Small intestine (tissue), 7 donors: ENCODE data around the gene GPT2. TPM values are rescaled to one million over a fixed set of nuclear protein-coding genes. Genes with fewer than 3 reads are reported as not detected.
A peak's percentile ranks its signal among the peaks of the same experiment; 100 is the strongest.

Source experiments
- DNase-seq, 2 donors: peaks; one replicate each; pipeline versions ENCODE4 v3.0.0 to v3.0.0-alpha.2; 2013
- FAIRE-seq: peaks from 2 replicates; lab custom pipeline; 2012; peaks lifted over from hg19 to GRCh38; lab: Jason Lieb, UNC
- H3K27ac ChIP-seq, 3 donors: one replicate each; pipeline ENCODE4 v1.5.1; 2013; ENCODE audit warnings: low read length in 2 of 3, mild to moderate bottlenecking in 2 of 3, control low read depth in 1 of 3, inconsistent platforms in 1 of 3, low read depth in 1 of 3, moderate library complexity in 1 of 3
- H3K27me3 ChIP-seq, 3 donors: one replicate each; pipeline ENCODE4 v1.6.1; 2013; ENCODE audit warnings: low read length in 3 of 3, inconsistent platforms in 1 of 3; ENCODE audit not compliant: control insufficient read depth in 3 of 3, insufficient read depth in 3 of 3
- H3K36me3 ChIP-seq, 3 donors: one replicate each; pipeline ENCODE4 v1.6.1; 2013; ENCODE audit warnings: low read length in 3 of 3, inconsistent platforms in 1 of 3, low read depth in 1 of 3, mild to moderate bottlenecking in 1 of 3, moderate library complexity in 1 of 3; ENCODE audit not compliant: control insufficient read depth in 3 of 3, insufficient read depth in 2 of 3
- H3K4me1 ChIP-seq, 3 donors: one replicate each; pipeline ENCODE4 v1.6.1; 2013; ENCODE audit warnings: low read length in 2 of 3, inconsistent platforms in 1 of 3, low read depth in 1 of 3, mild to moderate bottlenecking in 1 of 3, moderate library complexity in 1 of 3; ENCODE audit not compliant: control insufficient read depth in 3 of 3, insufficient read depth in 2 of 3
- H3K4me3 ChIP-seq, 3 donors: one replicate each; pipeline ENCODE4 v1.5.1; 2013; ENCODE audit warnings: low read length in 3 of 3, control low read depth in 1 of 3, inconsistent platforms in 1 of 3, low read depth in 1 of 3, mild to moderate bottlenecking in 1 of 3, moderate library complexity in 1 of 3
- H3K9me3 ChIP-seq, 2 donors: one replicate each; pipeline ENCODE4 v1.6.1; 2013; ENCODE audit warnings: low read depth in 1 of 2, low read length in 1 of 2; ENCODE audit not compliant: control insufficient read depth in 2 of 2, insufficient read depth in 1 of 2
- WGBS, 3 donors: extraction: QIAGEN DNeasy Blood & Tissue Kit; methylation state at CpG; one replicate each; pipeline ENCODE4 v1.1.7; 2013; 5-methylcytosine and 5-hydroxymethylcytosine counted together
- polyA plus RNA-seq, 4 donors: library from polyadenylated mRNA; stranded (reverse) in 3 of 4; unstranded in 1 of 4; fragments of 200-250 nt in 3 of 4; fragments of 120-200 nt in 1 of 4; gene quantifications; one replicate each; pipeline versions ENCODE4 v1.2.1 to v1.2.3, GENCODE V29; 2013
- donor health status: healthy with polysubstance abuse.
- donor health status: control.
- donor health status: control.
- donor health status: Bipolar disorder and iron deficiency.
- donor health status: healthy.

Gene GPT2
- polyA plus RNA-seq, 4 donors = 2.2 to 25.4 (median 7.4) TPM

DNA sequence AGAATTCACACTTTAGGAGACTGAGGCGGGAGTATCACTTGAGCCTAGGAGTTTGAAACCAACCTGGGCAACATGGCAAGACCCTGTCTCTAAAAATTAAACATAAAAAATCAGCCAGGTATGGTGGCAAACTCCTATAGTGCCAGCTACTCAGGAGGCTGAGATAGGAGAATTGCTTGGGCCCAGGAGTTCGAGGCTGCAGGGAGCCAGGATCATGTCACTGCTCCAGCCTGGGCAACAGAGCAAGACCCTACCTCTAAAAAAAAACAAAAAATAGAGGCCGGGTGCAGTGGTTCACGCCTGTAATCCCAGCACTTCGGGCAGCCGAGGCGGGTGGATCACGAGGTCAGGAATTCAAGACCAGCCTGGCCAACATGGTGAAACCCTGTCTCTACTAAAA lies 8.9 kb upstream of the GPT2 start:
- Histone ChIP-seq H3K9me3 (no peaks in the 10 kb centered on the region), H3K27ac (no peak overlapping the region), H3K36me3 (no peaks in the 10 kb centered on the region), H3K27me3 (no peaks in the 10 kb centered on the region), H3K4me3 (no peak overlapping the region), H3K4me1 (no peaks in the 10 kb centered on the region)
- FAIRE-seq = no peak
- DNase-seq = no peak
- 88 to 96% (median 90%) methylated on average over 8 of the region's 8 CpGs for WGBS, 3 donors

DNA sequence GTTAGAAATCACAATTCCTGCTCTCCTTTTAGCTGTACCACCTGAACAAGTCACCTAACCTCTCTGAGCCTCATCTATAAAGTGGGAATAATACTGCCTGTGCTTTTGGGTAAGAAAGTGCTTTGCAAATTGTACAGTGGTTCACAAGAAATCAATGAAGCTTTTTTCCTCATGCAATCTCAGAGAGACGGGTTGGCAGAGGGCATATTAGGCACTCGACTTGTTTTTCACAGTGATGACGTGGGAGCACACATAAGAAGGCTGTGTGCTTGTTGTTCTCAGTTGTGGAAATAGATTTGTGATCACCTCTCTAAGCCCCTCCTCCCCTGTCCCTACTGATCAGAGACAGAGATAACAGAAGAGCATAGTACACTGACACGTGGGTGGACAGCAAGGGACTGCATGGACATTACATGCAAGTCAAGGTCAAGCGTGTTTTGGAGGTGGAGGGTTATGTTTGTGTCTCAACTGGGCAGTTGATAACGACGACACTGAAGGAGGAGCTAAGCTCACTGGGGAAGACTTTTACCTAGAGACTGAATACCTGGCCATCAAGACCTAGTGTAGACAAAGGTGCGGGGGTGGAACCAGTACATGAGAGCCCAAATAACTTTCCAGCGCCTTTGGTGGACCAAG lies 1.7 kb upstream of the GPT2 start:
- H3K27ac ChIP-seq = no peak overlapping the region
- H3K36me3 ChIP-seq = no peaks in the 10 kb centered on the region
- no peaks in the 10 kb centered on the region for H3K9me3 ChIP-seq
- H3K27me3 ChIP-seq = peaks cover 0 to 27% (median 0%) of the 10 kb centered on the region in 3 donors
- peaks cover 0 to 7% (median 3%) of the 10 kb centered on the region in 3 donors for H3K4me1 ChIP-seq
- H3K4me3 ChIP-seq = no peak overlapping the region
- 50 to 64% (median 57%) methylated on average over 9 of the region's 9 CpGs for WGBS, 3 donors
- no peak for FAIRE-seq
- DNase-seq = no peak

DNA sequence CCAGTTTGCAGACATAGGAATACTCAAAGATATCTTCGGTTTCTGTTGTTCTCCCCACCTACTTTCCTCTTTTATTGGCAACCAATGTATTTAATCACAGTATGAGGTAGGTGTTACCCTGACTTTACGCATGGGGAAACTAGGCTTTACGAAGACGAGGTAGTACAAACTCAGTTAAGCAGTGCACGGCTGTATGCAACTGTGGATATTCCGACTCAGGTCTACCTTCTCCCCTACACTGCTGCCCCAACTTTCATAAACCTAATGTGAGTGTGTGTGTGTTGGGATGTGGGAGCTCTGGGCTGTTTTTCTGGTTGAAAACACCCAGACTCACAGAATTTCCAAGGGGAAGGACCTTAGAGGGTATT lies 1.2 kb upstream of the GPT2 start:
- FAIRE-seq (no peak), DNase-seq (no peak)
- no peaks in the 10 kb centered on the region for H3K36me3 ChIP-seq
- peaks cover 0 to 7% (median 3%) of the 10 kb centered on the region in 3 donors for H3K4me1 ChIP-seq
- H3K9me3 ChIP-seq = no peaks in the 10 kb centered on the region
- peaks cover 0 to 27% (median 0%) of the 10 kb centered on the region in 3 donors for H3K27me3 ChIP-seq
- H3K27ac ChIP-seq = no peak overlapping the region
- 80 to 93% (median 81%) methylated on average over 6 of the region's 6 CpGs for WGBS, 3 donors
- H3K4me3 ChIP-seq = no peak overlapping the region

DNA sequence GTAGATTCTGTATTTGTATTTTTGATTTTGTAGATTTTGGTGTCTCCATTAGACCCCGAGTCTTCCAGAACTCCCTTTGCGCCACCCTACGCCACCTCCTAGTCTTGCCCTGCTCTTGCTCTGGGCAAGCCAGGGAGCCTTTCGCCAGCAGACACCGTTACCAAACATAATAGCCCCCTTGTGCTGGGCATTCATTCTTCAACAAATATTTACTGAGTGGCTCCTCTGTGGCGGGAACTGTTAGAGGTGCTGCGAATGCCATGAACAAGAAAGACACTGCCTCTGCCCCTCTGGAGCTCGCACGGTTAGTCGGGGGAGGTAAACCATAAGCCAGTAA lies 841 bp upstream of the GPT2 start:
- peak overlapping the region in 1 of 3 donors; percentile 85 for H3K27ac ChIP-seq
- no peak for FAIRE-seq
- peaks cover 0 to 27% (median 0%) of the 10 kb centered on the region in 3 donors for H3K27me3 ChIP-seq
- no peak for DNase-seq
- peak overlapping the region; percentile 24 to 83 (median 48) for H3K4me3 ChIP-seq
- peaks cover 0 to 7% (median 3%) of the 10 kb centered on the region in 3 donors for H3K4me1 ChIP-seq
- 22 to 27% (median 27%) methylated on average over 10 of the region's 10 CpGs for WGBS, 3 donors
- H3K9me3 ChIP-seq = no peaks in the 10 kb centered on the region
- H3K36me3 ChIP-seq = no peaks in the 10 kb centered on the region

DNA sequence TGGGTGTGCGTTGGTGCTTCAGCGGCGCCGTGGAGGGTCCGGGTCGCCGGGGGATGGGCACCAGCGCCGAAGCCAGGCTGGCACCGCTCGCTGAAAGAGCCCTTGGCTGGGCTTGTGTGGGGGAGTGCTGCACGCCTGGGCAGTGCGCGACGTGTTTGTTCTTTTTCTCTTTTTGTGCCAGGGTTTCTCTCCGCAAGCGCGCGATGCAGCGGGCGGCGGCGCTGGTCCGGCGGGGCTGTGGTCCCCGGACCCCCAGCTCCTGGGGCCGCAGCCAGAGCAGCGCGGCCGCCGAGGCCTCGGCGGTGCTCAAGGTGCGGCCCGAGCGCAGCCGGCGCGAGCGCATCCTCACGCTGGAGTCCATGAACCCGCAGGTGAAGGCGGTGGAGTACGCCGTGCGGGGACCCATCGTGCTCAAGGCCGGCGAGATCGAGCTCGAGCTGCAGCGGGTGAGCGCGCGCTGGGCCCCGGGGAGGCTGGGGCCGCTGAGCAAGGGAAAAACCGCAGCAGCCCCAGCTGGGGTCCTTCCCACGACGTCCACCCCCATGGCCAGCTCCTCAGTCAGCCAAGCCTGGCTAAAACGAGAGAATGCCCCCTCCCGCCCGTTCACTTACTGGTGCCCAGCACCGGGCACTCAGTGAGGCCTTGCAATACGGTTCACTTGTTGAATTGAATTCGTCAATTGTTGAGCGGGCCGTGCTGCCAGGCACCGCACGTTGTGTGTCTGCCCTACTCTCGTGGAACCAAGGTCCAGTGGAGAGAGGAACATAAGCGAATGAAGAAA lies 541 bp downstream of the GPT2 start:
- Histone ChIP-seq H3K4me1 (peaks cover 0 to 7% (median 3%) of the 10 kb centered on the region in 3 donors), H3K27me3 (peaks cover 0 to 27% (median 0%) of the 10 kb centered on the region in 3 donors), H3K27ac (no peak overlapping the region), H3K36me3 (no peaks in the 10 kb centered on the region), H3K9me3 (no peaks in the 10 kb centered on the region), H3K4me3 (peak overlapping the region; percentile 48 to 83 (median 74))
- FAIRE-seq = no peak
- DNase-seq = peak; percentile 17 to 56
- 4 to 7% (median 5%) methylated on average over 68 to 72 of the region's 72 CpGs for WGBS, 3 donors

DNA sequence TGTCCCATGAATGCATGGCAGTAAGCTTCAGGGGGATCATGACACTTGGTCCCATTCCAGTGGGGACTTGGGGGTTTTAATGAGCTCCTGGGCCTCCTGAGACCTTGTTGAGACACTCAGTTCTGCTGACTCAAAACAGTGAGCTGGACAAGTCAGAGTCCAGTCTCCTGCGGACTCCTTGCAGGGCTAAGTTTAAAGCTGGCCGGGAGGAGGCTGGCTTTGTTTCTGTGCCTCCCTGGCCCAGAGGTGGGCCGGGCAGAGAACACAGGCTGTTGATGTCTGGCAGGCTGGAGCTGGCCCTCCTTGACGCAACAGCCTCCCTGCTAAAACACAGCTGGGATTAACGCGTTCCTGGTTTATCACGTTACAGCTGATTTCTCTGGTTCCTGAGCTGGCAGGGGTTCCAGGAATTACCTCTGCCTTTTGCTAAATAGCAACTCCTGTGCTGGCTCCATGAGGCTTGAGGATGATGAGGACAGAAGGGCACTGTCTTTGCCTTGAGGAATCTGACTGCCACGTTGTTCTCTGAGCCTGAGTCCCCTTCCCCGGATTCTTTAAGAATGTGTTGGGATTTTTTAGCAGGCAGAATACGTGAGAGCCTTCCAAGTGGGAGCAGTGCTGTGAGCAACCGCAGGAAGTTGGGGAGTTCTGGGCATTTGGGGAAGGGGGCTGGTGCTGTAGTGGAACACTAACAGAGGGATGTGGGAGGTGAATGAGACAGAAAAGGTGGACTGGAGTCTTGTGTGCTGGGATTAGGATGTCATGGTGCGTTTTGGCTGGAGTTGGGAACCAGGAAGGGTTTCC lies 2.0 kb downstream of the GPT2 start:
- 67 to 84% (median 74%) methylated on average over 12 of the region's 12 CpGs for WGBS, 3 donors
- DNase-seq = peak; percentile 20 to 55
- Histone ChIP-seq H3K9me3 (no peaks in the 10 kb centered on the region), H3K36me3 (no peaks in the 10 kb centered on the region), H3K4me3 (no peak overlapping the region), H3K27ac (no peak overlapping the region), H3K4me1 (peaks cover 0 to 7% (median 3%) of the 10 kb centered on the region in 3 donors), H3K27me3 (peaks cover 0 to 23% (median 0%) of the 10 kb centered on the region in 3 donors)
- no peak for FAIRE-seq

DNA sequence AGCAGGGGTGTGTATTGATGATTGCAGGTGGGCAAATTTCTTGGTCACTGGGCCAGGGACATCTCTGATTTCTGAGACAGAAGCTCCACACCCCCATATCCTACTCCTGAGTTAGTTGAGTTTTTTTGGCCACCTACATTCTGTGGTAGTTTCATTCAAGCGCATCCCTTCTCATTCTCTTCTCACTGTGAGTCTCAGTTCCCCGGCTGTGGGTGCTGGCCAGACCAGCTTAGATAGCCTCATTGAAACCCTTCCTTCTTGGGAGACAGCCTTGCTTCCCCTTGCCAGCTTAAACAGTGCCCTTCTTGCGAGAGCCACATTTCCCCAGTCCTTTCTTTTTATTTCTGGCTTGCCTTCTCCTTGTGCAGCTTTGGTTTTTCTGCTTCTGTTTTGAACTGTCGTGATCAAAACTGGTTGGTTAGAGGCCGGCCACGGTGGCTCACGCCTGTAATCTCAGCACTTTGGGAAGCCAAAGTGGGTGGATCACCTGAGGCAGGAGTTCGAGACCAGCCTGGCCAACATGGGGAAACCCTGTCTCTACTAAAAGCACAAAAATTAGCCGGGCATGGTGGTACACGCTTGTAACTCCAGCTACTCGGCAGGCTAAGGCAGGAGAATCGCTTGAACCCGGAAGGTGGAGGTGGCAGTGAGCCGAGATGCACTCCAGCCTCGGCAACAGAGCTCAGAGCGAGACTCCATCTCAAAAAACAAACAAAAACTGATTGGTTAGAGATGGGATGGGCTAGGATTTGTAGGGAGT lies 2.8 kb downstream of the GPT2 start:
- Histone ChIP-seq H3K36me3 (no peaks in the 10 kb centered on the region), H3K9me3 (no peaks in the 10 kb centered on the region), H3K27me3 (peaks cover 0 to 23% (median 0%) of the 10 kb centered on the region in 3 donors), H3K4me3 (no peak overlapping the region), H3K4me1 (peaks cover 0 to 7% (median 3%) of the 10 kb centered on the region in 3 donors), H3K27ac (no peak overlapping the region)
- WGBS, 3 donors = 86 to 94% (median 89%) methylated on average over 16 of the region's 16 CpGs
- no peak for DNase-seq
- no peak for FAIRE-seq

DNA sequence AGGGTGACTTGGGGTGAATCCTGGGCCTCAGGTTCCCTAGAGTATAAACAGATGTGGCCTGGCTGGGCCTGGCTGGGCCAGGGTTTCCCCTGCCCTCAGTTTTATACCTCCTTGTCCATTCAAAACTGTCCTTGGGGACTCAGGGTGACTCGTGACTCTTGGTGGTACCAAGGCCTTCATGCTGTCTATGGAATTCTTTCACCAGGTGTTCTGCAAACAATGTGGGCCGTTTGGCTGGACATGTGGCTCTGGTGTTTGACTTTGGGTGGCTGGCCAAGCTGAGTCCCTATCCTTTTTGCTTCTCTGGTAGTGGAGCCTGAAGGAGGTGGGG lies 3.3 kb downstream of the GPT2 start:
- H3K27me3 ChIP-seq = peaks cover 0 to 21% (median 0%) of the 10 kb centered on the region in 3 donors
- H3K4me3 ChIP-seq = no peak overlapping the region
- WGBS, 3 donors = 61 to 69% (median 68%) methylated on average over 2 of the region's 2 CpGs
- H3K36me3 ChIP-seq = no peaks in the 10 kb centered on the region
- DNase-seq (no peak), FAIRE-seq (no peak)
- no peak overlapping the region for H3K27ac ChIP-seq
- H3K9me3 ChIP-seq = no peaks in the 10 kb centered on the region
- H3K4me1 ChIP-seq = peaks cover 0 to 7% (median 3%) of the 10 kb centered on the region in 3 donors
